ENCODE results near the gene NEK5.

DNA sequence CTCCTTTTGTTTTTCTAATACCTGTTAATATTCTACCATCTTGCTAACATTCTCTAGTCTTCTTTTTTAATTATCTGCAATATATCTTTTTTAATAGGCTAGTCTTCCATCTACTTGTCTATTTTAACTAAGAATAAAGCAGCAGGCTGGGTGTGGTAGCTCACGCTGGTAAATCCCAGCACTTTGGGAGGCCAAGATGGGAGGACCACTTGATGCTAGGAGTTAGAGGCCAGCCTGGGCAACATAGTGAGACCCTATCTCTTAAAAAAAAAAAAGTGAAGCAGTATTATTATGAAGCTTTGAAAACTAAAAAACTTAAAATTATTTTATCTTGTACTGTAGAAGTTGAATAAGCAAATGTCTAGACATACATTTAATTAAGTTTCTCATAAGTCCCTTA, 101.0 kb downstream of the NEK5 start:
- TF ChIP-seq CTCF (conservative IDR thresholded peaks at IDR 0.05; ENCODE audit: low read length) (no peak), EZH2phosphoT487 (IDR thresholded peaks at IDR 0.05; ENCODE audit: borderline replicate concordance, low read depth, low read length) (no peak)

All from OCI-LY7 (cell line).